IPS-NIHi11 (cell line): ENCODE data around the gene MAN1C1.
"Not testable (repeated sequence)": the region's sequence is repeated elsewhere in the genome, so short reads cannot be mapped to it uniquely, and the experiment has no call there.

Experiments
- DNase-seq: peaks from one replicate; pipeline ENCODE4 v3.0.0; 2012; ENCODE audit warnings: mixed read lengths, low spot score

MAN1C1 gene

GRCh38 chr1:25583519-25584370 is 32.8 kb upstream of the MAN1C1 start:
- no peak for DNase-seq

GRCh38 chr1:25586181-25586588 is 30.4 kb upstream of the MAN1C1 start:
- DNase-seq, result peak; percentile 85

- no peak for DNase-seq
Observed at GRCh38 chr1:25587290-25587689, 29.3 kb upstream of the MAN1C1 start.

- not testable (repeated sequence) for DNase-seq
Observed at GRCh38 chr1:25588224-25588623, 28.4 kb upstream of the MAN1C1 start.

GRCh38 chr1:25588786-25589185 is 27.8 kb upstream of the MAN1C1 start:
- DNase-seq, result not testable (repeated sequence)

GRCh38 chr1:25590096-25590824 is 26.3 kb upstream of the MAN1C1 start:
- no peak for DNase-seq

GRCh38 chr1:25593861-25594260 is 22.7 kb upstream of the MAN1C1 start:
- no peak for DNase-seq

- DNase-seq, result no peak
Observed at GRCh38 chr1:25594971-25595370, 21.6 kb upstream of the MAN1C1 start.

GRCh38 chr1:25596641-25597040 is 19.9 kb upstream of the MAN1C1 start:
- DNase-seq, result not testable (repeated sequence)

- DNase-seq, result no peak
Observed at GRCh38 chr1:25598879-25599278, 17.7 kb upstream of the MAN1C1 start.

- DNase-seq, result no peak
Observed at GRCh38 chr1:25599969-25600610, 16.5 kb upstream of the MAN1C1 start.

GRCh38 chr1:25600971-25601699 is 15.5 kb upstream of the MAN1C1 start:
- not testable (repeated sequence) for DNase-seq

- DNase-seq, result not testable (repeated sequence)
Observed at GRCh38 chr1:25603779-25604538, 12.6 kb upstream of the MAN1C1 start.

- DNase-seq, result no peak
Observed at GRCh38 chr1:25607123-25607522, 9.5 kb upstream of the MAN1C1 start.

- peak; percentile 80 for DNase-seq
Observed at GRCh38 chr1:25608488-25609178, 8.0 kb upstream of the MAN1C1 start.

- no peak for DNase-seq
Observed at GRCh38 chr1:25609921-25610320, 6.7 kb upstream of the MAN1C1 start.

GRCh38 chr1:25610822-25611630 is 5.6 kb upstream of the MAN1C1 start:
- DNase-seq, result no peak

- no peak for DNase-seq
Observed at GRCh38 chr1:25611843-25612242, 4.7 kb upstream of the MAN1C1 start.

GRCh38 chr1:25612421-25612820 is 4.2 kb upstream of the MAN1C1 start:
- DNase-seq, result no peak

GRCh38 chr1:25613091-25613490 is 3.5 kb upstream of the MAN1C1 start:
- no peak for DNase-seq
